ENCODE data around the gene SEMA6A.

Gene SEMA6A

DNA sequence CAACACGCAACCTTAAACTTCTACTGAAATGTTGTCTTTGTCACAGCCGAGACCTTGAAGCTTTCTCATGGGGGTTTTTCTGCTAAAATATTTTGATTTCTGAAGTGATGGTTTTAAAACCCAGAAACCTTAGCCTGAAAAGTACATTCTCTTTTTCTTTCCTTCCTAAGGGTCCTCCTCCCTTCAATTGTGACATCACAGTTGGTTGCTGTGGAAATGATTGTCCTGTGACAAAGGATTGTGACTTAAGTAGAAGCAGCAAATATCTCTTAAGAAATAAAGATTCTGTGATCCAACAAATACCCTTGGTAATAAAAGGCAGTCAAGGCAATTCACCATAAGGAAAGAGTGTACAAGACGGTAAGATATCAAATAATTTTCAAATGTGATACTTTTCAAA is 125.2 kb downstream of the SEMA6A start:
- DNase-seq (ENCODE audit: low read depth in 1 of 2, low spot score in 1 of 2), result no peak
- Histone ChIP-seq H3K27ac (replicated peaks) (no peak overlapping the region), H3K4me3 (replicated peaks; ENCODE audit: insufficient read depth, low read length) (no peak overlapping the region), H3K27me3 (ENCODE audit: insufficient read depth, poor library complexity, severe bottlenecking) (no peaks in the 10 kb centered on the region)
- TF ChIP-seq SPI1 (IDR thresholded peaks at IDR 0.05; ENCODE audit: borderline replicate concordance, low read depth) (no peak), GABPA (IDR thresholded peaks at IDR 0.05; ENCODE audit: low read depth) (no peak), POLR2AphosphoS5 (IDR thresholded peaks at IDR 0.05; ENCODE audit: low read depth) (no peak)
- TF ChIP-seq, protein P1, sequence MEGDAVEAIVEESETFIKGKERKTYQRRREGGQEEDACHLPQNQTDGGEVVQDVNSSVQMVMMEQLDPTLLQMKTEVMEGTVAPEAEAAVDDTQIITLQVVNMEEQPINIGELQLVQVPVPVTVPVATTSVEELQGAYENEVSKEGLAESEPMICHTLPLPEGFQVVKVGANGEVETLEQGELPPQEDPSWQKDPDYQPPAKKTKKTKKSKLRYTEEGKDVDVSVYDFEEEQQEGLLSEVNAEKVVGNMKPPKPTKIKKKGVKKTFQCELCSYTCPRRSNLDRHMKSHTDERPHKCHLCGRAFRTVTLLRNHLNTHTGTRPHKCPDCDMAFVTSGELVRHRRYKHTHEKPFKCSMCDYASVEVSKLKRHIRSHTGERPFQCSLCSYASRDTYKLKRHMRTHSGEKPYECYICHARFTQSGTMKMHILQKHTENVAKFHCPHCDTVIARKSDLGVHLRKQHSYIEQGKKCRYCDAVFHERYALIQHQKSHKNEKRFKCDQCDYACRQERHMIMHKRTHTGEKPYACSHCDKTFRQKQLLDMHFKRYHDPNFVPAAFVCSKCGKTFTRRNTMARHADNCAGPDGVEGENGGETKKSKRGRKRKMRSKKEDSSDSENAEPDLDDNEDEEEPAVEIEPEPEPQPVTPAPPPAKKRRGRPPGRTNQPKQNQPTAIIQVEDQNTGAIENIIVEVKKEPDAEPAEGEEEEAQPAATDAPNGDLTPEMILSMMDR (IDR thresholded peaks at IDR 0.05; ENCODE audit: insufficient read depth, low read length), result no peak
- TF ChIP-seq, protein P2, sequence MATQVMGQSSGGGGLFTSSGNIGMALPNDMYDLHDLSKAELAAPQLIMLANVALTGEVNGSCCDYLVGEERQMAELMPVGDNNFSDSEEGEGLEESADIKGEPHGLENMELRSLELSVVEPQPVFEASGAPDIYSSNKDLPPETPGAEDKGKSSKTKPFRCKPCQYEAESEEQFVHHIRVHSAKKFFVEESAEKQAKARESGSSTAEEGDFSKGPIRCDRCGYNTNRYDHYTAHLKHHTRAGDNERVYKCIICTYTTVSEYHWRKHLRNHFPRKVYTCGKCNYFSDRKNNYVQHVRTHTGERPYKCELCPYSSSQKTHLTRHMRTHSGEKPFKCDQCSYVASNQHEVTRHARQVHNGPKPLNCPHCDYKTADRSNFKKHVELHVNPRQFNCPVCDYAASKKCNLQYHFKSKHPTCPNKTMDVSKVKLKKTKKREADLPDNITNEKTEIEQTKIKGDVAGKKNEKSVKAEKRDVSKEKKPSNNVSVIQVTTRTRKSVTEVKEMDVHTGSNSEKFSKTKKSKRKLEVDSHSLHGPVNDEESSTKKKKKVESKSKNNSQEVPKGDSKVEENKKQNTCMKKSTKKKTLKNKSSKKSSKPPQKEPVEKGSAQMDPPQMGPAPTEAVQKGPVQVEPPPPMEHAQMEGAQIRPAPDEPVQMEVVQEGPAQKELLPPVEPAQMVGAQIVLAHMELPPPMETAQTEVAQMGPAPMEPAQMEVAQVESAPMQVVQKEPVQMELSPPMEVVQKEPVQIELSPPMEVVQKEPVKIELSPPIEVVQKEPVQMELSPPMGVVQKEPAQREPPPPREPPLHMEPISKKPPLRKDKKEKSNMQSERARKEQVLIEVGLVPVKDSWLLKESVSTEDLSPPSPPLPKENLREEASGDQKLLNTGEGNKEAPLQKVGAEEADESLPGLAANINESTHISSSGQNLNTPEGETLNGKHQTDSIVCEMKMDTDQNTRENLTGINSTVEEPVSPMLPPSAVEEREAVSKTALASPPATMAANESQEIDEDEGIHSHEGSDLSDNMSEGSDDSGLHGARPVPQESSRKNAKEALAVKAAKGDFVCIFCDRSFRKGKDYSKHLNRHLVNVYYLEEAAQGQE (IDR thresholded peaks at IDR 0.05; ENCODE audit: insufficient replicate concordance, low read depth), result no peak

DNA sequence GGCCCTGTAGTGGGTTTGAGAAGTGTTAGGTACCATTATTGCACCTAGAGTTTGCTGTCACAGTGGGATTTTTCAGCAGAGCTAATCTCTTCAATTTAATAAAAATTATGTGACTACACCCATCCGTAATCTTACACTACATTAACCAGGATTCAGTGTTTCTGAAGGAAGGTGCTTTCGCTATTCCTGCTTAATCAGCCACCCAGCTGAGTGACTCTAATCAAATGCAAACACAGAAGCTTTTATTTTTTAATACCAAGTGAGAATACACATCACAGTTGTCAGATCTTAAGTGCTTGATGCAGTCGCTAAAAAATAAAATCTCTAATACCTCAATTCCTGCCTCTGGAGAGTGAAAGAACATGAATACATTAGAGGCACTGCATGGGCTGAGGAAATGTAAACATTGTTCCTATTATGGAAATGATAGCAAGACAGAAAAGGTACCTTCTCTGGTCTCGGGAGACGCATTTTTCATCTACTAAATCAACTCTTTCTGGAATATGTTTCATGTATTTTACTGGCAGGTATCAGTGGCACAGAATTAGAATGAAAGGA is 125.7 kb downstream of the SEMA6A start:
- H3K27ac ChIP-seq (replicated peaks), result no peak overlapping the region
- no peak for DNase-seq (ENCODE audit: low read depth in 1 of 2, low spot score in 1 of 2)
- H3K27me3 ChIP-seq (ENCODE audit: insufficient read depth, poor library complexity, severe bottlenecking), result no peaks in the 10 kb centered on the region
- no peak overlapping the region for H3K4me3 ChIP-seq (replicated peaks; ENCODE audit: insufficient read depth, low read length)
- no peak for TF ChIP-seq POLR2AphosphoS5 (IDR thresholded peaks at IDR 0.05; ENCODE audit: low read depth)
- no peak for TF ChIP-seq GABPA (IDR thresholded peaks at IDR 0.05; ENCODE audit: low read depth)
- no peak for TF ChIP-seq SPI1 (IDR thresholded peaks at IDR 0.05; ENCODE audit: borderline replicate concordance, low read depth)
- TF ChIP-seq, protein P2 (IDR thresholded peaks at IDR 0.05; ENCODE audit: insufficient replicate concordance, low read depth), result no peak
- TF ChIP-seq, protein P1 (IDR thresholded peaks at IDR 0.05; ENCODE audit: insufficient read depth, low read length), result no peak

DNA sequence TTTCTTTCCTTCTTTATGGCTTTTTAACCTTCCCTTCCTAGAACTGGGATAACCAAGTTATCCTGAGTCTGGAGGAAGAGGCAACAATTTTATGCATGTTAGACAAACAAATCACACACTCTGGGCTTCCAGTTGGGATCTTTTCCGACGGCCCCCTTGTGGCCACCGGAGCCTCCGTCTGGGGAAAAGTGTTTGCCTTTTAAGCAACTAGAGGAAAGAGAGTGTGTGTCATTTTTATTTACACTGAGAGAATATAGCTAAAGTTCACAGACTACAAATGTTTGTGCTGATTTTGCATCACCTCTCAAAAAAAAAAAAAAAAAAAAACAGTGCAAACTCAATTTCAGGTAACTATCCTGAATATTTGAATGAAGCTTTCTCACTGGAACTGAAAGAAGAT is 126.2 kb downstream of the SEMA6A start:
- no peak for DNase-seq (ENCODE audit: low read depth in 1 of 2, low spot score in 1 of 2)
- H3K4me3 ChIP-seq (replicated peaks; ENCODE audit: insufficient read depth, low read length), result no peak overlapping the region
- H3K27me3 ChIP-seq (ENCODE audit: insufficient read depth, poor library complexity, severe bottlenecking), result no peaks in the 10 kb centered on the region
- TF ChIP-seq, protein P1 (IDR thresholded peaks at IDR 0.05; ENCODE audit: insufficient read depth, low read length), result no peak
- TF ChIP-seq, protein P2 (IDR thresholded peaks at IDR 0.05; ENCODE audit: insufficient replicate concordance, low read depth), result no peak
- no peak for TF ChIP-seq SPI1 (IDR thresholded peaks at IDR 0.05; ENCODE audit: borderline replicate concordance, low read depth)
- no peak for TF ChIP-seq GABPA (IDR thresholded peaks at IDR 0.05; ENCODE audit: low read depth)
- TF ChIP-seq POLR2AphosphoS5 (IDR thresholded peaks at IDR 0.05; ENCODE audit: low read depth), result no peak
- no peak overlapping the region for H3K27ac ChIP-seq (replicated peaks)
